Neural cell (in vitro differentiated cells): ENCODE measurements around the gene CERS1. TPM values are rescaled to one million over a fixed set of nuclear protein-coding genes. Genes with fewer than 3 reads are reported as not detected.

Experiments used
- H2AFZ ChIP-seq: fragments of 200-600, 300-800 bp; sonication (generic), shearing (Covaris generic); 2 replicates; pipeline ENCODE4 v1.6.0; 2014; ENCODE audit warnings: low read depth, mild to moderate bottlenecking, antibody characterized with exemption, low read length, moderate library complexity
- H3F3A ChIP-seq: fragments of 200-600 bp; shearing (Covaris generic); 2 replicates; pipeline ENCODE4 v1.6.1; 2016; ENCODE audit warnings: mild to moderate bottlenecking, moderate library complexity, mixed read lengths, antibody characterized with exemption, low read length; ENCODE audit not compliant: insufficient read depth, poor library complexity, severe bottlenecking
- H3K27ac ChIP-seq: fragments of 200-600, 300-800 bp; sonication (generic), shearing (Covaris generic); 2 replicates; pipeline ENCODE4 v1.5.1; 2014; ENCODE audit warnings: mild to moderate bottlenecking, low read length, moderate library complexity
- H3K27me3 ChIP-seq: fragments of 300-800, 200-600 bp; sonication (generic), shearing (Covaris generic); 2 replicates; pipeline ENCODE4 v1.6.0; 2014; ENCODE audit warnings: mild to moderate bottlenecking, low read depth, low read length, moderate library complexity; ENCODE audit not compliant: insufficient read depth
- H3K36me3 ChIP-seq: fragments of 300-800, 200-600 bp; sonication (generic), shearing (Covaris generic); 2 replicates; pipeline ENCODE4 v1.5.1; 2014; ENCODE audit warnings: mild to moderate bottlenecking, antibody characterized with exemption, low read length, moderate library complexity; ENCODE audit not compliant: insufficient read depth
- H3K4me2 ChIP-seq: fragments of 300-800, 200-600 bp; sonication (generic), shearing (Covaris generic); 2 replicates; pipeline ENCODE4 v1.6.0; 2014; ENCODE audit warnings: mild to moderate bottlenecking, low read length
- H3K4me3 ChIP-seq: fragments of 300-800, 200-600 bp; sonication (generic), shearing (Covaris generic); 2 replicates; pipeline ENCODE4 v1.5.1; 2014; ENCODE audit warnings: mild to moderate bottlenecking, low read length, moderate library complexity
- H3K79me2 ChIP-seq: fragments of 200-600 bp; shearing (Covaris generic); replicated peaks from 2 replicates; pipeline ENCODE4 v1.6.0; 2014; ENCODE audit warnings: mild to moderate bottlenecking, low read length, moderate library complexity; ENCODE audit not compliant: insufficient read depth
- H3K9ac ChIP-seq: fragments of 300-800, 200-600 bp; sonication (generic), shearing (Covaris generic); 2 replicates; pipeline ENCODE4 v1.6.1; 2016; ENCODE audit warnings: mild to moderate bottlenecking, low read length, mixed read lengths
- H3K9me2 ChIP-seq: fragments of 200-600 bp; shearing (Covaris generic); 2 replicates; pipeline ENCODE4 v1.6.1; 2016; ENCODE audit warnings: mild to moderate bottlenecking, low read length, mixed read lengths; ENCODE audit not compliant: insufficient read depth
- H3K9me3 ChIP-seq: fragments of 200-600, 300-800 bp; sonication (generic), shearing (Covaris generic); 2 replicates; pipeline ENCODE4 v1.6.1; 2016; ENCODE audit warnings: mild to moderate bottlenecking, mixed run types, low read length, moderate library complexity, mixed read lengths
- H4K20me1 ChIP-seq: fragments of 200-600 bp; shearing (Covaris generic); 2 replicates; pipeline ENCODE4 v1.6.1; 2016; ENCODE audit warnings: mild to moderate bottlenecking, mixed run types; ENCODE audit not compliant: insufficient read depth
- EP300 ChIP-seq: fragments of 450-650 bp; conservative IDR thresholded peaks from 2 replicates; pipeline ENCODE4 v1.6.1; 2014; ENCODE audit warnings: antibody characterized with exemption, mild to moderate bottlenecking, moderate library complexity; ENCODE audit not compliant: poor library complexity, severe bottlenecking
- EZH2 ChIP-seq: fragments of 200-600, 300-800 bp; shearing (Covaris generic), sonication (generic); IDR thresholded peaks from 2 replicates; pipeline ENCODE4 v1.6.1; 2014; ENCODE audit warnings: antibody characterized with exemption, low read length, borderline replicate concordance, mild to moderate bottlenecking; ENCODE audit not compliant: insufficient read depth, poor library complexity, severe bottlenecking
- MXI1 ChIP-seq: fragments of 450-650 bp; conservative IDR thresholded peaks from 2 replicates; pipeline ENCODE4 v1.6.1; 2014; ENCODE audit warnings: antibody characterized with exemption, mild to moderate bottlenecking; ENCODE audit not compliant: poor library complexity, severe bottlenecking
- POLR2AphosphoS5 ChIP-seq: IDR thresholded peaks from 2 replicates; pipeline ENCODE4 v1.6.1; 2012
- RAD21 ChIP-seq: fragments of 450-650 bp; conservative IDR thresholded peaks from 2 replicates; pipeline ENCODE4 v1.6.1; 2014; ENCODE audit warnings: antibody characterized with exemption, mild to moderate bottlenecking, moderate library complexity
- SMC3 ChIP-seq: fragments of 450-650 bp; conservative IDR thresholded peaks from 2 replicates; pipeline ENCODE4 v1.6.1; 2014; ENCODE audit warnings: antibody characterized with exemption, mild to moderate bottlenecking, moderate library complexity; ENCODE audit not compliant: poor library complexity
- TAF1 ChIP-seq: IDR thresholded peaks from 2 replicates; pipeline ENCODE4 v1.6.1; 2012; ENCODE audit warnings: low read depth
- polyA plus RNA-seq: library from polyadenylated mRNA; depleted of rRNA; stranded (reverse); fragments of >200 nt; gene quantifications from 2 replicates; pipeline ENCODE4 v1.2.3, GENCODE V29; 2014
- TF ChIP-seq, protein P1 (sequence below): IDR thresholded peaks from 2 replicates; pipeline ENCODE4 v1.6.1; 2012; ENCODE audit warnings: borderline replicate concordance
- TF ChIP-seq, protein P2 (sequence below): fragments of 450-650 bp; IDR thresholded peaks from 2 replicates; pipeline ENCODE4 v1.5.1; 2014; ENCODE audit warnings: antibody characterized with exemption, mild to moderate bottlenecking, moderate library complexity; ENCODE audit not compliant: poor library complexity, severe bottlenecking

The CERS1 gene
- polyA plus RNA-seq, 1 donor from 2014 or later: 19.1 TPM

GRCh38 chr19:18928018-18928805 lies 32.3 kb upstream of the CERS1 start:
- H3K27ac ChIP-seq: no peak overlapping the region
- no peaks in the 10 kb centered on the region for H3K9me3 ChIP-seq
- H3K36me3 ChIP-seq: no peaks in the 10 kb centered on the region
- H2AFZ ChIP-seq: no peak overlapping the region
- no peak overlapping the region for H3K4me2 ChIP-seq
- no peak overlapping the region for H3K4me3 ChIP-seq
- TF ChIP-seq, protein P1, sequence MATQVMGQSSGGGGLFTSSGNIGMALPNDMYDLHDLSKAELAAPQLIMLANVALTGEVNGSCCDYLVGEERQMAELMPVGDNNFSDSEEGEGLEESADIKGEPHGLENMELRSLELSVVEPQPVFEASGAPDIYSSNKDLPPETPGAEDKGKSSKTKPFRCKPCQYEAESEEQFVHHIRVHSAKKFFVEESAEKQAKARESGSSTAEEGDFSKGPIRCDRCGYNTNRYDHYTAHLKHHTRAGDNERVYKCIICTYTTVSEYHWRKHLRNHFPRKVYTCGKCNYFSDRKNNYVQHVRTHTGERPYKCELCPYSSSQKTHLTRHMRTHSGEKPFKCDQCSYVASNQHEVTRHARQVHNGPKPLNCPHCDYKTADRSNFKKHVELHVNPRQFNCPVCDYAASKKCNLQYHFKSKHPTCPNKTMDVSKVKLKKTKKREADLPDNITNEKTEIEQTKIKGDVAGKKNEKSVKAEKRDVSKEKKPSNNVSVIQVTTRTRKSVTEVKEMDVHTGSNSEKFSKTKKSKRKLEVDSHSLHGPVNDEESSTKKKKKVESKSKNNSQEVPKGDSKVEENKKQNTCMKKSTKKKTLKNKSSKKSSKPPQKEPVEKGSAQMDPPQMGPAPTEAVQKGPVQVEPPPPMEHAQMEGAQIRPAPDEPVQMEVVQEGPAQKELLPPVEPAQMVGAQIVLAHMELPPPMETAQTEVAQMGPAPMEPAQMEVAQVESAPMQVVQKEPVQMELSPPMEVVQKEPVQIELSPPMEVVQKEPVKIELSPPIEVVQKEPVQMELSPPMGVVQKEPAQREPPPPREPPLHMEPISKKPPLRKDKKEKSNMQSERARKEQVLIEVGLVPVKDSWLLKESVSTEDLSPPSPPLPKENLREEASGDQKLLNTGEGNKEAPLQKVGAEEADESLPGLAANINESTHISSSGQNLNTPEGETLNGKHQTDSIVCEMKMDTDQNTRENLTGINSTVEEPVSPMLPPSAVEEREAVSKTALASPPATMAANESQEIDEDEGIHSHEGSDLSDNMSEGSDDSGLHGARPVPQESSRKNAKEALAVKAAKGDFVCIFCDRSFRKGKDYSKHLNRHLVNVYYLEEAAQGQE: no peak
- TF ChIP-seq RAD21: no peak
- TF ChIP-seq, protein P2, sequence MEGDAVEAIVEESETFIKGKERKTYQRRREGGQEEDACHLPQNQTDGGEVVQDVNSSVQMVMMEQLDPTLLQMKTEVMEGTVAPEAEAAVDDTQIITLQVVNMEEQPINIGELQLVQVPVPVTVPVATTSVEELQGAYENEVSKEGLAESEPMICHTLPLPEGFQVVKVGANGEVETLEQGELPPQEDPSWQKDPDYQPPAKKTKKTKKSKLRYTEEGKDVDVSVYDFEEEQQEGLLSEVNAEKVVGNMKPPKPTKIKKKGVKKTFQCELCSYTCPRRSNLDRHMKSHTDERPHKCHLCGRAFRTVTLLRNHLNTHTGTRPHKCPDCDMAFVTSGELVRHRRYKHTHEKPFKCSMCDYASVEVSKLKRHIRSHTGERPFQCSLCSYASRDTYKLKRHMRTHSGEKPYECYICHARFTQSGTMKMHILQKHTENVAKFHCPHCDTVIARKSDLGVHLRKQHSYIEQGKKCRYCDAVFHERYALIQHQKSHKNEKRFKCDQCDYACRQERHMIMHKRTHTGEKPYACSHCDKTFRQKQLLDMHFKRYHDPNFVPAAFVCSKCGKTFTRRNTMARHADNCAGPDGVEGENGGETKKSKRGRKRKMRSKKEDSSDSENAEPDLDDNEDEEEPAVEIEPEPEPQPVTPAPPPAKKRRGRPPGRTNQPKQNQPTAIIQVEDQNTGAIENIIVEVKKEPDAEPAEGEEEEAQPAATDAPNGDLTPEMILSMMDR: no peak
- no peak for TF ChIP-seq EZH2
- no peak for TF ChIP-seq TAF1
- no peak for TF ChIP-seq EP300
- TF ChIP-seq POLR2AphosphoS5: no peak
- TF ChIP-seq MXI1: no peak
- TF ChIP-seq SMC3: no peak
- H3F3A ChIP-seq: no peaks in the 10 kb centered on the region
- H3K79me2 ChIP-seq: no peaks in the 10 kb centered on the region
- no peaks in the 10 kb centered on the region for H3K9me2 ChIP-seq
- H3K9ac ChIP-seq: no peak overlapping the region
- H3K27me3 ChIP-seq: no peaks in the 10 kb centered on the region
- no peaks in the 10 kb centered on the region for H4K20me1 ChIP-seq

DNA sequence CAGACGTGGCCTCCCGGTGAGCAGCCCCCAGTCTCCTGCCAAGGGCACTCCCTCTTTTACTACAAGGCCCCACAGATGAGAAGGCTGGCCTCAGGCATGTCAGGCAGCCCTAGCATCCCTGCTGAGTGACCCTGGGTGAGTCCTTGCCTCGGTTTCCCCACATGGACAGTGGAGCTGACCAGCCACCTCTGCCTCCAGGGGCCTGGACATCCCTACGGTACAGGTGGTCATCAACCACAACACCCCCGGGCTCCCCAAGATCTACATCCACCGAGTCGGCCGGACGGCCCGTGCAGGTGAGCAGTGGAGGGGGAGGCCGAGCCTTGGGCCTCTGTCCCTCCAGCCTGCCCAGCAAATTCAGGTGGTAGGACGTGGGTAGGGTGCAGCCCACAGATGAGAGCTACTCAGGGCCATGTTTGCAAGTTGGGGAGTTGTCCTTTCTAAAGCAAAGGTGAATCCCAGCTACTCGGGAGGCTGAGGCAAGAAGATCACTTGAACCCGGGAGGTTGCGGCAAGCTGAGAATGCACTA lies 28.8 kb upstream of the CERS1 start:
- Histone ChIP-seq H3K27ac (no peak overlapping the region), H3K79me2 (peaks cover 9% of the 10 kb centered on the region), H3K4me3 (no peak overlapping the region), H3K9me2 (no peaks in the 10 kb centered on the region), H3K9ac (no peak overlapping the region), H2AFZ (no peak overlapping the region), H3K27me3 (no peaks in the 10 kb centered on the region), H3K36me3 (no peaks in the 10 kb centered on the region), H3K9me3 (no peaks in the 10 kb centered on the region), H3K4me2 (no peak overlapping the region), H4K20me1 (no peaks in the 10 kb centered on the region), H3F3A (no peaks in the 10 kb centered on the region)
- TF ChIP-seq, protein P2: no peak
- TF ChIP-seq MXI1 (no peak), EZH2 (no peak), POLR2AphosphoS5 (no peak)
- TF ChIP-seq, protein P1: no peak
